ENCODE measurements around the gene CCDC71.

DNA sequence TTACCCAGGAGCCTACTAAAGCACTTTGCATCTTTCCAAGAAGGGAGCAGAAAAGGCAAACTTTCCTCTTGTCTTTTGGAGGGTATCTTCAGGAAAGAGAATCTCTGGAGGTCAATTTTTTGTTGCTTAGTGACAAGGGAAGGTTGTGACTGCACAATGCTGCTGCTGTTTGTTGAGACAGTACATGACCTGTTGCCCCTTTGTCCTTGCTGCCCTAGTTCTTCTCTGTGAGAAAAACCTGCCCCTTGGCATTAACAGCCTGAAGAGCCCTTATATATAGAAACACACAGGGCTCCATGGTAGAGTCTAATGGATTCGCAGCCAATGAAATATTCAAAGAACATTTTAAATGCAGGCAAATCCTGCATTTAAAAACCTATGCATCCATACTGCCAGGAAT lies 25.6 kb upstream of the CCDC71 start:
- no peak for TF ChIP-seq EZH2phosphoT487 (IDR thresholded peaks at IDR 0.05; ENCODE audit: borderline replicate concordance, low read length)
- TF ChIP-seq, protein P1, sequence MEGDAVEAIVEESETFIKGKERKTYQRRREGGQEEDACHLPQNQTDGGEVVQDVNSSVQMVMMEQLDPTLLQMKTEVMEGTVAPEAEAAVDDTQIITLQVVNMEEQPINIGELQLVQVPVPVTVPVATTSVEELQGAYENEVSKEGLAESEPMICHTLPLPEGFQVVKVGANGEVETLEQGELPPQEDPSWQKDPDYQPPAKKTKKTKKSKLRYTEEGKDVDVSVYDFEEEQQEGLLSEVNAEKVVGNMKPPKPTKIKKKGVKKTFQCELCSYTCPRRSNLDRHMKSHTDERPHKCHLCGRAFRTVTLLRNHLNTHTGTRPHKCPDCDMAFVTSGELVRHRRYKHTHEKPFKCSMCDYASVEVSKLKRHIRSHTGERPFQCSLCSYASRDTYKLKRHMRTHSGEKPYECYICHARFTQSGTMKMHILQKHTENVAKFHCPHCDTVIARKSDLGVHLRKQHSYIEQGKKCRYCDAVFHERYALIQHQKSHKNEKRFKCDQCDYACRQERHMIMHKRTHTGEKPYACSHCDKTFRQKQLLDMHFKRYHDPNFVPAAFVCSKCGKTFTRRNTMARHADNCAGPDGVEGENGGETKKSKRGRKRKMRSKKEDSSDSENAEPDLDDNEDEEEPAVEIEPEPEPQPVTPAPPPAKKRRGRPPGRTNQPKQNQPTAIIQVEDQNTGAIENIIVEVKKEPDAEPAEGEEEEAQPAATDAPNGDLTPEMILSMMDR (IDR thresholded peaks at IDR 0.05; ENCODE audit: low read depth, low read length, poor library complexity, severe bottlenecking), result no peak
